HepG2 (cell line): ENCODE measurements around the gene GZF1. TPM values are rescaled to one million over a fixed set of nuclear protein-coding genes. Genes with fewer than 3 reads are reported as not detected.

Experiments used
- DNMT1 ChIP-seq: sonication (generic); formaldehyde crosslinking; IDR thresholded peaks from 2 replicates; pipeline ENCODE4 v1.5.1; 2020; ENCODE audit warnings: mild to moderate bottlenecking, missing genetic modification reagents
- GLI4 ChIP-seq: sonication (generic); formaldehyde crosslinking; IDR thresholded peaks from 2 replicates; pipeline ENCODE4 v1.5.1; 2020; ENCODE audit warnings: missing genetic modification reagents, mild to moderate bottlenecking, moderate library complexity, borderline replicate concordance
- HNF4A ChIP-seq: sonication (generic); formaldehyde crosslinking; IDR thresholded peaks from 2 replicates; pipeline ENCODE4 v1.4.0; 2020; ENCODE audit warnings: missing genetic modification reagents
- HNRNPH1 ChIP-seq: fragments of 200-400 bp; formaldehyde crosslinking; optimal IDR thresholded peaks from 2 replicates; pipeline ENCODE3; 2017; ENCODE audit warnings: mild to moderate bottlenecking, low read depth, low read length
- KAT2B ChIP-seq: fragments of 150-350 bp; IDR thresholded peaks from 2 replicates; pipeline ENCODE4 v1.6.1; 2014; ENCODE audit warnings: low read depth, low read length, borderline replicate concordance
- KAT7 ChIP-seq: IDR thresholded peaks from 2 replicates; pipeline ENCODE4 v1.6.1; 2018; ENCODE audit warnings: borderline replicate concordance, missing compliant biosample characterization
- RCOR2 ChIP-seq: IDR thresholded peaks from 2 replicates; pipeline ENCODE4 v1.6.1; 2016; ENCODE audit warnings: missing biosample characterization, missing genetic modification reagents
- TCF12 ChIP-seq, 2 experiments: fragments of 450-650 bp in 1 of 2; sonication (generic) in 1 of 2; formaldehyde crosslinking in 1 of 2; IDR thresholded peaks; 2 replicates each; pipeline versions ENCODE4 v1.6.1 to v1.8.0; 2017 to 2022; ENCODE audit warnings: antibody characterized with exemption in 1 of 2, mild to moderate bottlenecking in 1 of 2, missing genetic modification reagents in 1 of 2, moderate library complexity in 1 of 2
- ZMAT3 ChIP-seq: sonication (generic); formaldehyde crosslinking; conservative IDR thresholded peaks from 2 replicates; pipeline ENCODE4 v1.7.0; 2021; ENCODE audit warnings: missing genetic modification reagents
- ZMYM3 ChIP-seq: sonication (generic); formaldehyde crosslinking; IDR thresholded peaks from 2 replicates; pipeline ENCODE4 v1.5.1; 2020; ENCODE audit warnings: mild to moderate bottlenecking, missing genetic modification reagents
- ZNF547 ChIP-seq: sonication (generic); formaldehyde crosslinking; IDR thresholded peaks from 2 replicates; pipeline ENCODE4 v1.5.1; 2020; ENCODE audit warnings: mild to moderate bottlenecking, missing genetic modification reagents
- ZNF607 ChIP-seq: sonication (generic); formaldehyde crosslinking; IDR thresholded peaks from 2 replicates; pipeline ENCODE4 v1.5.1; 2020; ENCODE audit warnings: missing genetic modification reagents, mild to moderate bottlenecking, borderline replicate concordance
- ZNF674 ChIP-seq: sonication (generic); formaldehyde crosslinking; IDR thresholded peaks from 2 replicates; pipeline ENCODE4 v1.5.0; 2020; ENCODE audit warnings: low read depth, mild to moderate bottlenecking, missing genetic modification reagents
- ZNF839 ChIP-seq: sonication (generic); formaldehyde crosslinking; IDR thresholded peaks from 2 replicates; pipeline ENCODE4 v1.4.0; 2020; ENCODE audit warnings: missing genetic modification reagents, mild to moderate bottlenecking, borderline replicate concordance
- polyA plus RNA-seq, 8 experiments: library from polyadenylated mRNA; depleted of rRNA in 3 of 8; stranded (reverse) in 7 of 8; unstranded in 1 of 8; fragments of >200 nt; fragmentation: Illumina TruSeq in 4 of 8; extraction: Trizol in 4 of 8; gene quantifications; 2 replicates each; pipeline versions ENCODE4 v1.2.1 to v1.2.3, GENCODE V29; 2011 to 2016; ENCODE audit warnings: low read depth in 4 of 8, missing spikeins in 1 of 8, mixed read lengths in 1 of 8; ENCODE audit not compliant: insufficient read depth in 1 of 8
- total RNA-seq, 5 experiments: library from RNA; depleted of rRNA; stranded (reverse); fragments of >200 nt; fragmentation: Illumina TruSeq; extraction: Trizol; gene quantifications; 2 replicates each; pipeline ENCODE4 v1.2.3, GENCODE V29; 2016; ENCODE audit warnings: low read depth in 1 of 5
- TF ChIP-seq, protein P1 (sequence below): sonication (generic); formaldehyde crosslinking; conservative IDR thresholded peaks from 2 replicates; pipeline ENCODE4 v1.8.0; 2022; ENCODE audit warnings: missing genetic modification reagents
- TF ChIP-seq, protein P2 (sequence below): sonication (generic); formaldehyde crosslinking; IDR thresholded peaks from 2 replicates; pipeline ENCODE4 v1.9.0; 2021; ENCODE audit warnings: missing genetic modification reagents, mild to moderate bottlenecking, borderline replicate concordance
- TF ChIP-seq, protein P3 (sequence below): sonication (generic); formaldehyde crosslinking; IDR thresholded peaks from 2 replicates; pipeline ENCODE4 v1.4.0; 2020; ENCODE audit warnings: mild to moderate bottlenecking, missing genetic modification reagents
- TF ChIP-seq, protein P4 (sequence below): sonication (generic); formaldehyde crosslinking; IDR thresholded peaks from 2 replicates; pipeline ENCODE4 v1.5.0; 2020; ENCODE audit warnings: missing genetic modification reagents
- TF ChIP-seq, protein P5 (sequence below): sonication (generic); formaldehyde crosslinking; IDR thresholded peaks from 2 replicates; pipeline ENCODE4 v1.4.0; 2020; ENCODE audit warnings: missing genetic modification reagents, borderline replicate concordance

The GZF1 gene
- total and polyA plus RNA-seq, 2 of the 13 experiments (the other 11 are each of a cell fraction or from before 2014, with no cell fraction given) = 16.9 to 26.0 TPM

DNA sequence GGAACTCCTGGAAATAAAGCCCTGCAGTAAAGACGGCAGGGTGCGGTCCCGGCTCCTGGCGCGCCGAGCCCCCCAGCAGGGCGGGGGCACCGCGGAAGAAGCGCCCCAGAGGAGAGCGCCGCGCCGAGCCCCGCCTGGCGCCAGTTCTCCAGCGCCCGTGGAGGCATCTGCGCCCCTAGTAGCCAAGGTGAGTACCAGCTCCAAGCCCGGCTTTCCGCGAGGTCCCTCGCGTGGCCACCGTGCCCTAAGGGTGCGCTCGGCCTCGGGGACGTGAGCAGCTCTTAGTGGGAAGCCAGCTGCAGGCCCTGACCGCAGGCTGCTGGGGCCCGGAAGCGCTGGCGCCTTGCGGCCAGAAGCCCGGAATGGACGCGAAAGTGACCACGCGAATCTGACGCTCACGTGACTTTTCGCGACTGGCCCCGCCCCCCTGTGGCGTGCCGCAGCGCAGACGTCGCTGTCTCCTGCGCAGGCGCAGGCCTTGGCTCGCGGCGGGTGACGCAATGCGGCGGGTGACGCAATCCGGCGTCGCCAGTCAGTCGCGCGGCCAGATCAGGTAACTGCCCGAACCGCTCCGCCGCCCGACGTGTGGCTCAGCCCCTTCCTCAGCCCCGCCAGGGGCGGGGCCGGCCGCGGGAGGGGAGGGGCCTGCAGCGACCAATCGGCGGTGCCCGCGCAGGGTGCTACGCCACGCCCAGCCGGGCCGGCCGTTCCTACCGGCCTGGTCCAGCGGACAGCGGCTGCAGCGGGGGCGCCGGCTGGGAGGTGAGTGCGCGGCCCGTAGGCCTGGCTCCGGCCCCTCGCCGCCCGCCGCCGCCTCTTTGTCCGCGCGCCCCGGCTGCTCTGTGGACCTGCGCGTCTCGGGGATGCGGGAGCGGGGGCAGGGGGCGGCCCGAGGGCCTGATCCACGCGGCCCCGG is at the start of gene GZF1 (continued):
- TF ChIP-seq RCOR2 (CRISPR knock-in tag) (peak; percentile 77; the same call in 1 of the 2 replicates), ZMAT3 (CRISPR knock-in tag) (no peak; the same call in 1 of the 2 replicates), ZNF674 (CRISPR knock-in tag) (peak; percentile 96), KAT2B (no peak), ZMYM3 (CRISPR knock-in tag) (peak; percentile 48; the same call in 1 of the 2 replicates), KAT7 (CRISPR knock-in tag) (peak; percentile 99), DNMT1 (peak; percentile 93), ZNF839 (CRISPR knock-in tag) (peak; percentile 94; the same call in 1 of the 2 replicates), GLI4 (peak; percentile 97; the same call in 1 of the 2 replicates), TCF12 (IDR thresholded peaks at IDR 0.05) (no peak), TCF12 (CRISPR knock-in tag; IDR thresholded peaks at IDR 0.05) (no peak; the same call in 1 of the 2 replicates), HNRNPH1 (no peak), ZNF547 (CRISPR knock-in tag) (peak; percentile 98), HNF4A (CRISPR knock-in tag) (peak; percentile 43; the same call in 1 of the 2 replicates), ZNF607 (CRISPR knock-in tag) (peak; percentile 99)
- TF ChIP-seq, protein P1, sequence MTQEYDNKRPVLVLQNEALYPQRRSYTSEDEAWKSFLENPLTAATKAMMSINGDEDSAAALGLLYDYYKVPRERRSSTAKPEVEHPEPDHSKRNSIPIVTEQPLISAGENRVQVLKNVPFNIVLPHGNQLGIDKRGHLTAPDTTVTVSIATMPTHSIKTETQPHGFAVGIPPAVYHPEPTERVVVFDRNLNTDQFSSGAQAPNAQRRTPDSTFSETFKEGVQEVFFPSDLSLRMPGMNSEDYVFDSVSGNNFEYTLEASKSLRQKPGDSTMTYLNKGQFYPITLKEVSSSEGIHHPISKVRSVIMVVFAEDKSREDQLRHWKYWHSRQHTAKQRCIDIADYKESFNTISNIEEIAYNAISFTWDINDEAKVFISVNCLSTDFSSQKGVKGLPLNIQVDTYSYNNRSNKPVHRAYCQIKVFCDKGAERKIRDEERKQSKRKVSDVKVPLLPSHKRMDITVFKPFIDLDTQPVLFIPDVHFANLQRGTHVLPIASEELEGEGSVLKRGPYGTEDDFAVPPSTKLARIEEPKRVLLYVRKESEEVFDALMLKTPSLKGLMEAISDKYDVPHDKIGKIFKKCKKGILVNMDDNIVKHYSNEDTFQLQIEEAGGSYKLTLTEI (CRISPR knock-in tag) = no peak
- TF ChIP-seq, protein P2, sequence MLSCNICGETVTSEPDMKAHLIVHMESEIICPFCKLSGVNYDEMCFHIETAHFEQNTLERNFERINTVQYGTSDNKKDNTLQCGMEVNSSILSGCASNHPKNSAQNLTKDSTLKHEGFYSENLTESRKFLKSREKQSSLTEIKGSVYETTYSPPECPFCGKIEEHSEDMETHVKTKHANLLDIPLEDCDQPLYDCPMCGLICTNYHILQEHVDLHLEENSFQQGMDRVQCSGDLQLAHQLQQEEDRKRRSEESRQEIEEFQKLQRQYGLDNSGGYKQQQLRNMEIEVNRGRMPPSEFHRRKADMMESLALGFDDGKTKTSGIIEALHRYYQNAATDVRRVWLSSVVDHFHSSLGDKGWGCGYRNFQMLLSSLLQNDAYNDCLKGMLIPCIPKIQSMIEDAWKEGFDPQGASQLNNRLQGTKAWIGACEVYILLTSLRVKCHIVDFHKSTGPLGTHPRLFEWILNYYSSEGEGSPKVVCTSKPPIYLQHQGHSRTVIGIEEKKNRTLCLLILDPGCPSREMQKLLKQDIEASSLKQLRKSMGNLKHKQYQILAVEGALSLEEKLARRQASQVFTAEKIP (CRISPR knock-in tag) = no peak
- TF ChIP-seq, protein P3, sequence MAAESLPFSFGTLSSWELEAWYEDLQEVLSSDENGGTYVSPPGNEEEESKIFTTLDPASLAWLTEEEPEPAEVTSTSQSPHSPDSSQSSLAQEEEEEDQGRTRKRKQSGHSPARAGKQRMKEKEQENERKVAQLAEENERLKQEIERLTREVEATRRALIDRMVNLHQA = no peak
- TF ChIP-seq, protein P4, sequence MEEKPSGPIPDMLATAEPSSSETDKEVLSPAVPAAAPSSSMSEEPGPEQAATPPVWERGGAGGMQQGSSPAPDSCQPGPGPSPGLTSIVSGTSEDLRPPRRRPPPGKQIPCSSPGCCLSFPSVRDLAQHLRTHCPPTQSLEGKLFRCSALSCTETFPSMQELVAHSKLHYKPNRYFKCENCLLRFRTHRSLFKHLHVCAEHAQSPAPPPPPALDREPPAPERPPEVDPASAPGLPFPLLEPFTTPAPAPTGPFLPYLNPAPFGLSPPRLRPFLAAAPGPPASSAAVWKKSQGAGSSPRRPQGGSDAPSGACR (CRISPR knock-in tag) = peak; percentile 96
- TF ChIP-seq, protein P5, sequence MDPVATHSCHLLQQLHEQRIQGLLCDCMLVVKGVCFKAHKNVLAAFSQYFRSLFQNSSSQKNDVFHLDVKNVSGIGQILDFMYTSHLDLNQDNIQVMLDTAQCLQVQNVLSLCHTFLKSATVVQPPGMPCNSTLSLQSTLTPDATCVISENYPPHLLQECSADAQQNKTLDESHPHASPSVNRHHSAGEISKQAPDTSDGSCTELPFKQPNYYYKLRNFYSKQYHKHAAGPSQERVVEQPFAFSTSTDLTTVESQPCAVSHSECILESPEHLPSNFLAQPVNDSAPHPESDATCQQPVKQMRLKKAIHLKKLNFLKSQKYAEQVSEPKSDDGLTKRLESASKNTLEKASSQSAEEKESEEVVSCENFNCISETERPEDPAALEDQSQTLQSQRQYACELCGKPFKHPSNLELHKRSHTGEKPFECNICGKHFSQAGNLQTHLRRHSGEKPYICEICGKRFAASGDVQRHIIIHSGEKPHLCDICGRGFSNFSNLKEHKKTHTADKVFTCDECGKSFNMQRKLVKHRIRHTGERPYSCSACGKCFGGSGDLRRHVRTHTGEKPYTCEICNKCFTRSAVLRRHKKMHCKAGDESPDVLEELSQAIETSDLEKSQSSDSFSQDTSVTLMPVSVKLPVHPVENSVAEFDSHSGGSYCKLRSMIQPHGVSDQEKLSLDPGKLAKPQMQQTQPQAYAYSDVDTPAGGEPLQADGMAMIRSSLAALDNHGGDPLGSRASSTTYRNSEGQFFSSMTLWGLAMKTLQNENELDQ (CRISPR knock-in tag) = no peak
